Peyer's patch (tissue), 4 donors: ENCODE measurements around the gene PRMT2. TPM values are rescaled to one million over a fixed set of nuclear protein-coding genes. Genes with fewer than 3 reads are reported as not detected.
A peak's percentile ranks its signal among the peaks of the same experiment; 100 is the strongest.
"Not testable (repeated sequence)": the region's sequence is repeated elsewhere in the genome, so short reads cannot be mapped to it uniquely, and the experiment has no call there.

Experiments
- DNase-seq, 3 donors: peaks; one replicate each; pipeline ENCODE4 v3.0.0-alpha.2; 2017 to 2019
- H3K27ac ChIP-seq, 4 donors: fragments of 200-600 bp; sonication (generic); one replicate each; pipeline ENCODE4 v1.5.1; 2016 to 2019
- H3K27me3 ChIP-seq, 2 donors: fragments of 200-600 bp; sonication (generic); one replicate each; pipeline ENCODE4 v1.5.1; 2019
- H3K36me3 ChIP-seq, 3 donors: fragments of 200-600 bp; sonication (generic); one replicate each; pipeline ENCODE4 v1.5.1; 2016 to 2019
- H3K4me1 ChIP-seq, 4 donors: fragments of 200-600 bp; sonication (generic); one replicate each; pipeline ENCODE4 v1.5.1; 2016 to 2019
- H3K4me3 ChIP-seq, 4 donors: fragments of 200-600 bp; sonication (generic); 1 replicate in 3 of 4; 2 replicates in 1 of 4; pipeline ENCODE4 v1.5.1; 2016 to 2019; ENCODE audit warnings: mild to moderate bottlenecking in 1 of 4
- H3K9me3 ChIP-seq, 4 donors: fragments of 200-600 bp; sonication (generic); one replicate each; pipeline ENCODE4 v1.5.1; 2016 to 2019; ENCODE audit warnings: mild to moderate bottlenecking in 1 of 4
- POLR2A ChIP-seq, 2 donors: fragments of 450-650 bp; IDR thresholded peaks; one replicate each; pipeline ENCODE4 v1.5.1; 2017; ENCODE audit warnings: antibody characterized with exemption in 2 of 2, mild to moderate bottlenecking in 2 of 2, moderate library complexity in 2 of 2
- total RNA-seq, 4 donors: library from RNA; depleted of rRNA; stranded (reverse); fragments of >200 nt; gene quantifications; one replicate each; pipeline ENCODE4 v1.1.0, GENCODE V29; 2016
- TF ChIP-seq, protein P1 (sequence below), 6 experiments: fragments of 450-650 bp in 4 of 6; fragments of 200-600 bp in 2 of 6; sonication (generic) in 1 of 6; IDR thresholded peaks; one replicate each; pipeline ENCODE4 v1.5.1; 2017 to 2019; ENCODE audit warnings: antibody characterized with exemption in 6 of 6, mild to moderate bottlenecking in 3 of 6, moderate library complexity in 1 of 6

PRMT2 gene
- total RNA-seq, 4 donors from 2014 or later: 59.9 to 210 (median 95.0) TPM

DNA sequence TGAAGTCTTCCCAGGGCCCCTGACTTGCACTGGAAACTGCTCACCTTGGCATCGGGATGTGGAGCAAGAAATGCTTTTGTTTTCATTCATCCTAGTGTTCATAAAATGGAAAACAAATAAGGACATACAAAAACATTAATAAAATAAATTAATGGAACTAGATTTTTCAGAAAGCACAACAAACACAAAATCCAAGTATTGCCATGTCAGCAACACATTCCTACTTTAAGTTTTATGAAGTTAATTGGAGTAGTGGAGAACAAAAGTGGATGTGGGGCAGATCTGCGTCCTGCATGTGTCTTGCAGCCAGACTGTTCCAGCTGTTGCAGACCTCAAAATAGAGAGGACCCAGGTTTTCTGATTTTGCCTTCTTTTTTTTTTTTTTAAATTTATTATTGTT, 32.9 kb downstream of the PRMT2 start:
- H3K9me3 ChIP-seq: no peaks in the 10 kb centered on the region
- peak overlapping the region in 1 of 4 donors; percentile 5 for H3K4me3 ChIP-seq
- no peak for TF ChIP-seq POLR2A (IDR thresholded peaks at IDR 0.05)
- TF ChIP-seq, protein P1, sequence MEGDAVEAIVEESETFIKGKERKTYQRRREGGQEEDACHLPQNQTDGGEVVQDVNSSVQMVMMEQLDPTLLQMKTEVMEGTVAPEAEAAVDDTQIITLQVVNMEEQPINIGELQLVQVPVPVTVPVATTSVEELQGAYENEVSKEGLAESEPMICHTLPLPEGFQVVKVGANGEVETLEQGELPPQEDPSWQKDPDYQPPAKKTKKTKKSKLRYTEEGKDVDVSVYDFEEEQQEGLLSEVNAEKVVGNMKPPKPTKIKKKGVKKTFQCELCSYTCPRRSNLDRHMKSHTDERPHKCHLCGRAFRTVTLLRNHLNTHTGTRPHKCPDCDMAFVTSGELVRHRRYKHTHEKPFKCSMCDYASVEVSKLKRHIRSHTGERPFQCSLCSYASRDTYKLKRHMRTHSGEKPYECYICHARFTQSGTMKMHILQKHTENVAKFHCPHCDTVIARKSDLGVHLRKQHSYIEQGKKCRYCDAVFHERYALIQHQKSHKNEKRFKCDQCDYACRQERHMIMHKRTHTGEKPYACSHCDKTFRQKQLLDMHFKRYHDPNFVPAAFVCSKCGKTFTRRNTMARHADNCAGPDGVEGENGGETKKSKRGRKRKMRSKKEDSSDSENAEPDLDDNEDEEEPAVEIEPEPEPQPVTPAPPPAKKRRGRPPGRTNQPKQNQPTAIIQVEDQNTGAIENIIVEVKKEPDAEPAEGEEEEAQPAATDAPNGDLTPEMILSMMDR (IDR thresholded peaks at IDR 0.05): no peak
- no peak for DNase-seq
- H3K36me3 ChIP-seq: peaks cover 0 to 16% (median 0%) of the 10 kb centered on the region in 3 donors
- peaks cover 0 to 15% (median 2%) of the 10 kb centered on the region in 4 donors for H3K4me1 ChIP-seq
- no peak overlapping the region for H3K27ac ChIP-seq
- H3K27me3 ChIP-seq: peaks cover 0 to 6% of the 10 kb centered on the region in 2 donors

DNA sequence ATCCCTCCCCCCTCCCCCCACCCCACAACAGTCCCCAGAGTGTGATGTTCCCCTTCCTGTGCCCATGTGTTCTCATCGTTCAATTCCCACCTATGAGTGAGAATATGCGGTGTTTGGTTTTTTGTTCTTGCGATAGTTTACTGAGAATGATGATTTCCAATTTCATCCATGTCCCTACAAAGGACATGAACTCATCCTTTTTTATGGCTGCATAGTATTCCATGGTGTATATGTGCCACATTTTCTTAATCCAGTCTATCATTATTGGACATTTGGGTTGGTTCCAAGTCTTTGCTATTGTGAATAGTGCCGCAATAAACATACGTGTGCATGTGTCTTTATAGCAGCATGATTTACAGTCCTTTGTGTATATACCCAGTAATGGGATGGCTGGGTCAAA, 33.4 kb downstream of the PRMT2 start:
- peaks cover 0 to 16% (median 0%) of the 10 kb centered on the region in 3 donors for H3K36me3 ChIP-seq
- DNase-seq, H3K27me3 ChIP-seq, H3K4me3 ChIP-seq, H3K9me3 ChIP-seq, H3K27ac ChIP-seq: not testable (repeated sequence)
- H3K4me1 ChIP-seq: peaks cover 0 to 15% (median 2%) of the 10 kb centered on the region in 4 donors

DNA sequence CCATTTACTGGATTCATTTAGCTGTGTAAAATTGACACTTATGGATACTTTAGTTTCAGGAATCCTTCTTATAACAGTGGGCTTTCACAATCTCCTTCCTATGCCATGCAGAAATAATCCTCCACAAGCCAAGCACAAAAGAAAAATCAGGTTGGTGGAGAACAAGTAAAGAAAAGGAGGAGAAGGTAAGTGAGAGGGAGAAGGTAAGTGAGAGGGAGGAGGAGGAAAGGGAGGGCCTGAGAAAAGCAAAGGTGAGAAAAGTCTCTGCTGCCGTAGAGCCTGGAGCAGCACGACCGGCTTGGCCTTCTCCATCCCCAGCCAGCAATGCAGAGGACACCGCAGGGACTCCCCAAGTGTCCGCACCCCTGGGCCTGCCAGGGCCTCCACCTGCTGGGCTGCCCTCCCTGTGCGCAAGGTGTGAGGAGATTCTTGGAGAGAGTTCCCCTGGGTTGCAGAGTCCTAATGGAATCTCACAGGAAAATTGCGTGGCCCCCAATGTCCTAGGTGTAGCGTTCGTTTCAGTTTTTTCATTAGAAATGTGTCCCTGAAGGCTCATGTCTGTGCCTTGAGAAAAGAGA, 39.0 kb downstream of the PRMT2 start:
- TF ChIP-seq POLR2A (IDR thresholded peaks at IDR 0.05): no peak
- TF ChIP-seq, protein P1 (IDR thresholded peaks at IDR 0.05): no peak
- Histone ChIP-seq H3K4me1 (no peaks in the 10 kb centered on the region), H3K4me3 (no peak overlapping the region), H3K27me3 (no peaks in the 10 kb centered on the region), H3K9me3 (no peaks in the 10 kb centered on the region), H3K36me3 (no peaks in the 10 kb centered on the region), H3K27ac (no peak overlapping the region)
- no peak for DNase-seq

DNA sequence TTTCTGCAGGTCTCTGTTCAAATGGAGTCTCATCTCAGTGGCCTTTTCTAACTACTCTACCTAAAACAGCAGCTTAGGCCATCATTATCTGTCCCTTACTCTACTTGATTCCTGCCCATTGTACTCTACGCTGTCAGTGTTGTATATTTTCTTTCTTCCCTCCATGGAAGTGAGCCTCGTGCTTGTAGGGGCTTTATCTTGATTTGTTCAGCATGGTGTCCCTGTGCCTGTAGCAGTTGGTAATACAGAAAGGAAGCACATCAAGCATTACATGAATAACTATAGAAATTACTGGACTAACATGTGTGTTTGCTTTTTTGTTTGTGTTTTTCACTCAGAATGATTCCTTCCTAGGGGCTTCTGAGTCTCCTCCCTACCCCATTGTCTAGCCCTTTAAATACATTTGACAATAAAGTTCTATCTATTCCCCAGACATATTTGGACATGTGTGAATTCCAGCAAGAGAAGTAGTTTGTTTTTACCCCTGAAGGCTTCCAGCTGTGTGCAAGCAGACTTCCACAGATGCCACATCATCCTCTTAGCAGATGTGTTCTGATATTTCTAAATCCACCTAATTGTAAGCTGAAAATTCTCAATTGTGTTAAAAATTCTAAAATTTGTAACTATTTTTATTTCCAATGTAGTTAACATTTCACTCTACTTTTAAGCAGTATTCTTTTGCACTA, 40.3 kb downstream of the PRMT2 start:
- Histone ChIP-seq H3K9me3 (no peaks in the 10 kb centered on the region), H3K27ac (no peak overlapping the region), H3K27me3 (no peaks in the 10 kb centered on the region), H3K4me1 (no peaks in the 10 kb centered on the region), H3K36me3 (no peaks in the 10 kb centered on the region), H3K4me3 (no peak overlapping the region)
- TF ChIP-seq, protein P1 (IDR thresholded peaks at IDR 0.05): no peak
- no peak for TF ChIP-seq POLR2A (IDR thresholded peaks at IDR 0.05)
- DNase-seq: no peak

DNA sequence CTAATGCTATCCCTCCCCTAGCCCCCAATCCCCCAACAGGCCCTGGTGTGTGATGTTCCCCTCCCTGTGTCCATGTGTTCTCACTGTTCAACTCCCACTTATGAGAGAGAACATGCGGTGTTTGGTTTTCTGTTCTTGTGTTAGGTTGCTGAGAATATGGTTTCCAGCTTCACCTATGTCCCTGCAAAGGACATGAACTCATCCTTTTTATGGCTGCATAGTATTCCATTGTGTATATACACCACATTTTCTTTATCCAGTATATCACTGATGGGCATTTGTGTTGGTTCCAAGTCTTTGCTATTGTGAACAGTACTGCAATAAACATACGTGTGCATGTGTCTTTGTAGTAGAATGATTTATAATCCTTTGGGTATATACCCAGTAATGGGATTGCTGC, 41.1 kb downstream of the PRMT2 start:
- not testable (repeated sequence) for H3K27ac ChIP-seq, H3K4me3 ChIP-seq, H3K27me3 ChIP-seq, DNase-seq, H3K4me1 ChIP-seq, H3K9me3 ChIP-seq, H3K36me3 ChIP-seq

DNA sequence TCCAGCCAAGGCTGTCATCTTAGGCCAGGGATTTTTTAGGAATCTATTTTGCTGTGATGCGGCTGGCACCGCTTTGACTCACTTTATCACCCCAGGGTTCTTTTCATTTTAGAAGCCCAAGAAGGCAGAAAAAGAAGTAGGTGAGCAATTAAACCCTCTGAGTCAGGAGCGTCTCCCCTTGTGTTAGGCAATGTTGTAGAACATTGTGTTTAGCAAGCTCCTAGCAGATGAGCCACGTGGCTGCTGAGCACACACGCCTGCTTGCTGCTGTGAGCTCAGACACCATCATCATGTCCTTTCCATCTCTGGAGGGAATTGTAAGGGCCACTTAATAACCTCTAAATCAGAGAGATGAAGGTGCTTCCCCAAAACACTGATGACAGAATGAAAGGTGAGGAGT, 46.1 kb downstream of the PRMT2 start:
- DNase-seq, H3K27me3 ChIP-seq, H3K9me3 ChIP-seq, H3K27ac ChIP-seq, H3K4me1 ChIP-seq, H3K4me3 ChIP-seq, H3K36me3 ChIP-seq: not testable (repeated sequence)

DNA sequence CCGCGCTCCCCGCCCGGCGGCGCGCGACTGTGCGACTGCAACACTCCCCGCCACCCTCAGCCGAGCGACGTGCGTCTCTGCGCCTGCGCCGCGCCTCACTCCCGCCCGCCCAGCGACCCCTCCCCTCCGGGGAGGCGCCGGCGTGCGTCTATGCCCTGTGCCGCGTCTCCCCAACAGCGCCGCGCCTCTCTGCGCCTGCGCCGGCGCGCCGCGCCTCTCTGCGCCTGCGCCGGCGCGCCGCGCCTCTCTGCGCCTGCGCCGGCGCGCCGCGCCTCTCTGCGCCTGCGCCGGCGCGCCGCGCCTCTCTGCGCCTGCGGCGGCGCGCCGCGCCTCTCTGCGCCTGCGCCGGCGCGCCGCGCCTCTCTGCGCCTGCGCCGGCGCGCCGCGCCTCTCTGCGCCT, 63.2 kb downstream of the PRMT2 start:
- not testable (repeated sequence) for H3K36me3 ChIP-seq, DNase-seq, H3K4me1 ChIP-seq, H3K4me3 ChIP-seq, H3K27ac ChIP-seq, H3K9me3 ChIP-seq, H3K27me3 ChIP-seq

DNA sequence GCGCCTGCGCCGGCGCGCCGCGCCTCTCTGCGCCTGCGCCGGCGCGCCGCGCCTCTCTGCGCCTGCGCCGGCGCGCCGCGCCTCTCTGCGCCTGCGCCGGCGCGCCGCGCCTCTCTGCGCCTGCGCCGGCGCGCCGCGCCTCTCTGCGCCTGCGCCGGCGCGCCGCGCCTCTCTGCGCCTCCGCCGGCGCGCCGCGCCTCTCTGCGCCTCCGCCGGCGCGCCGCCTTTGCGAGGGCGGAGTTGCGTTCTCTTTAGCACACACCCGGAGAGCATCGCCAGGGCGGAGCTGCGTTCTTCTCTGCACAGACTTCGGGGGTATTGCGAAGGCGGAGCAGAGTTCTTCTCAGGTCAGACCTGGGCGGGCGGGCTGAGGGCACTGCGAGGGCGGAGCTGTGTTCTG, 63.6 kb downstream of the PRMT2 start:
- H3K9me3 ChIP-seq, H3K4me3 ChIP-seq, H3K27me3 ChIP-seq, H3K4me1 ChIP-seq, H3K27ac ChIP-seq, DNase-seq, H3K36me3 ChIP-seq: not testable (repeated sequence)

Other genes starting within 250 kb of the PRMT2 start
- 100 to 1,000 TPM in 1 of 4 donors, 10 to 100 TPM in 3; 69.9 to 108 (median 85.3) TPM for gene DIP2A, start 176.8 kb upstream of the PRMT2 start, total RNA-seq
- gene S100B, start 30.6 kb upstream of the PRMT2 start, total RNA-seq: 1 to 10 TPM in 3 of 4 donors, not detected in 1; 1.8 to 9.1 (median 3.4) TPM